Esophagus squamous epithelium (tissue), 5 donors: ENCODE measurements around the gene GATAD2A. TPM values are rescaled to one million over a fixed set of nuclear protein-coding genes. Genes with fewer than 3 reads are reported as not detected.
A peak's percentile ranks its signal among the peaks of the same experiment; 100 is the strongest.

Source experiments
- DNase-seq: peaks from one replicate; lab custom pipeline; 2025; lab: John Stamatoyannopoulos, UW
- H3K27ac ChIP-seq, 4 donors: fragments of 200-600 bp; sonication (generic); one replicate each; pipeline ENCODE4 v1.5.1; 2016 to 2019; ENCODE audit warnings: mild to moderate bottlenecking in 1 of 4
- H3K27me3 ChIP-seq, 4 donors: fragments of 200-600 bp; sonication (generic); 1 replicate in 3 of 4; 2 replicates in 1 of 4; pipeline versions ENCODE4 v1.5.1 to v1.6.0; 2017 to 2021; ENCODE audit warnings: antibody characterized with exemption in 1 of 4
- H3K36me3 ChIP-seq, 3 donors: fragments of 200-600 bp; sonication (generic); one replicate each; pipeline ENCODE4 v1.5.1; 2016 to 2019
- H3K4me1 ChIP-seq, 3 donors: fragments of 200-600 bp; sonication (generic); one replicate each; pipeline ENCODE4 v1.5.1; 2017 to 2019
- H3K4me3 ChIP-seq, 4 donors: fragments of 200-600 bp; sonication (generic); 1 replicate in 3 of 4; 2 replicates in 1 of 4; pipeline ENCODE4 v1.5.1; 2016 to 2019; ENCODE audit warnings: mild to moderate bottlenecking in 2 of 4, moderate library complexity in 1 of 4
- H3K9me3 ChIP-seq, 3 donors: fragments of 200-600 bp; sonication (generic); one replicate each; pipeline ENCODE4 v1.5.1; 2016 to 2019
- CTCF ChIP-seq, 6 experiments: fragments of 450-650 bp in 4 of 6; fragments of 200-600 bp in 2 of 6; sonication (generic) in 2 of 6; IDR thresholded peaks; one replicate each; pipeline ENCODE4 v1.5.1; 2016 to 2019; ENCODE audit warnings: antibody characterized with exemption in 6 of 6, mild to moderate bottlenecking in 4 of 6, moderate library complexity in 4 of 6
- POLR2A ChIP-seq, 4 donors: fragments of 450-650 bp; IDR thresholded peaks; one replicate each; pipeline ENCODE4 v1.6.1; 2017; ENCODE audit warnings: antibody characterized with exemption in 4 of 4, mild to moderate bottlenecking in 4 of 4, moderate library complexity in 3 of 4
- WGBS, 2 donors: methylation state at CpG; one replicate each; pipeline ENCODE4 v1.1.5; 2018; 5-methylcytosine and 5-hydroxymethylcytosine counted together
- intact Hi-C: fragments of 100-400 bp; cut with DNase I; formaldehyde crosslinking; loops from one replicate; pipeline ENCODE4 v1.15.0; 2022
- total RNA-seq, 4 donors: library from RNA; depleted of rRNA; stranded (reverse); fragments of >200 nt; gene quantifications; one replicate each; pipeline ENCODE4 v1.1.0, GENCODE V29; 2016
- donor health status: DM: yes; HTN: yes; CAD: no.

GATAD2A gene
- total RNA-seq, 4 donors from 2014 or later, result 39.7 to 81.4 (median 41.6) TPM

GRCh38 chr19:19485998-19486290 lies 80.5 kb downstream of the GATAD2A start:
- H3K4me1 ChIP-seq, result peaks cover 37 to 65% (median 43%) of the 10 kb centered on the region in 3 donors
- no peak overlapping the region for H3K27ac ChIP-seq
- intact Hi-C loops, result no loop called here
- no peaks in the 10 kb centered on the region for H3K9me3 ChIP-seq
- no peak for DNase-seq
- WGBS, 2 donors, result 97% methylated on average over 3 of the region's 5 CpGs; no CpG with 5 or more reads in 1 of the 2 donors
- no peaks in the 10 kb centered on the region for H3K27me3 ChIP-seq
- H3K36me3 ChIP-seq, result peaks cover 0 to 41% (median 0%) of the 10 kb centered on the region in 3 donors
- TF ChIP-seq POLR2A (IDR thresholded peaks at IDR 0.05) (no peak), CTCF (IDR thresholded peaks at IDR 0.05) (no peak)
- H3K4me3 ChIP-seq, result no peak overlapping the region

GRCh38 chr19:19486343-19487076 lies 81.0 kb downstream of the GATAD2A start:
- intact Hi-C loops, result no loop called here
- no peaks in the 10 kb centered on the region for H3K27me3 ChIP-seq
- no peak overlapping the region for H3K4me3 ChIP-seq
- H3K9me3 ChIP-seq, result no peaks in the 10 kb centered on the region
- H3K36me3 ChIP-seq, result peaks cover 0 to 37% (median 0%) of the 10 kb centered on the region in 3 donors
- H3K4me1 ChIP-seq, result peaks cover 37 to 65% (median 43%) of the 10 kb centered on the region in 3 donors
- WGBS, 2 donors, result 72 to 100% methylated on average over 1 to 4 of the region's 15 CpGs
- peak overlapping the region in 3 of 4 donors; percentile 9 to 31 (median 22) for H3K27ac ChIP-seq
- TF ChIP-seq POLR2A (IDR thresholded peaks at IDR 0.05) (no peak), CTCF (IDR thresholded peaks at IDR 0.05) (no peak)
- no peak for DNase-seq

GRCh38 chr19:19487077-19487949 lies 81.8 kb downstream of the GATAD2A start:
- no peak for TF ChIP-seq CTCF (IDR thresholded peaks at IDR 0.05)
- TF ChIP-seq POLR2A (IDR thresholded peaks at IDR 0.05), result no peak
- intact Hi-C loops, result no loop called here
- Histone ChIP-seq H3K27me3 (no peaks in the 10 kb centered on the region), H3K9me3 (no peaks in the 10 kb centered on the region), H3K4me3 (no peak overlapping the region), H3K27ac (peak overlapping the region in 3 of 4 donors; percentile 22 to 80 (median 66)), H3K36me3 (peaks cover 0 to 38% (median 4%) of the 10 kb centered on the region in 3 donors), H3K4me1 (peaks cover 37 to 65% (median 43%) of the 10 kb centered on the region in 3 donors)
- WGBS, 2 donors, result 92% methylated on average over 2 of the region's 9 CpGs; no CpG with 5 or more reads in 1 of the 2 donors
- no peak for DNase-seq

GRCh38 chr19:19487950-19488874 lies 82.7 kb downstream of the GATAD2A start:
- WGBS, 2 donors, result 45 to 55% methylated on average over 15 to 19 of the region's 20 CpGs
- Histone ChIP-seq H3K9me3 (no peaks in the 10 kb centered on the region), H3K4me3 (peak overlapping the region in 2 of 4 donors; percentile 17 to 22), H3K4me1 (peaks cover 37 to 65% (median 43%) of the 10 kb centered on the region in 3 donors), H3K27me3 (no peaks in the 10 kb centered on the region), H3K27ac (peak overlapping the region; percentile 62 to 87 (median 73)), H3K36me3 (peaks cover 3 to 38% (median 11%) of the 10 kb centered on the region in 3 donors)
- TF ChIP-seq CTCF (IDR thresholded peaks at IDR 0.05), result no peak
- no peak for TF ChIP-seq POLR2A (IDR thresholded peaks at IDR 0.05)
- intact Hi-C loops, result no loop called here
- no peak for DNase-seq
